K562 (cell line): Measurements from ENCODE around the gene SLC29A3. TPM values are rescaled to one million over a fixed set of nuclear protein-coding genes. Genes with fewer than 3 reads are reported as not detected.

Experiments
- ATF7 ChIP-seq: fragments of 450-650 bp; IDR thresholded peaks from 2 replicates; pipeline ENCODE4 v1.7.1; 2014; ENCODE audit warnings: mild to moderate bottlenecking, moderate library complexity
- BHLHE40 ChIP-seq: IDR thresholded peaks from 2 replicates; pipeline ENCODE4 v1.6.1; 2011; ENCODE audit warnings: low read length, improper control_type of control experiment
- CBX2 ChIP-seq: fragments of 200-600 bp; sonication (generic); IDR thresholded peaks from one replicate; pipeline ENCODE4 v1.6.1; 2012; ENCODE audit warnings: mild to moderate bottlenecking, low read length, inconsistent platforms; ENCODE audit not compliant: insufficient read depth, poor library complexity, severe bottlenecking
- CREM ChIP-seq: IDR thresholded peaks from 2 replicates; pipeline ENCODE4 v1.6.1; 2014; ENCODE audit warnings: antibody characterized with exemption, low read depth
- DNMT1 ChIP-seq: fragments of 450-650 bp; IDR thresholded peaks from 2 replicates; pipeline ENCODE4 v1.6.1; 2016; ENCODE audit warnings: antibody characterized with exemption, mild to moderate bottlenecking
- FUS ChIP-seq: fragments of 200-400 bp; formaldehyde crosslinking; optimal IDR thresholded peaks from 2 replicates; pipeline ENCODE3; 2017; ENCODE audit warnings: low read depth, low read length
- GTF2E2 ChIP-seq: fragments of 200-800 bp; sonication (Bioruptor generic); IDR thresholded peaks from 2 replicates; pipeline ENCODE4 v1.6.1; 2016; ENCODE audit warnings: missing genetic modification characterization, missing compliant biosample characterization
- KLF13 ChIP-seq: fragments of 450-650 bp; IDR thresholded peaks from 2 replicates; pipeline ENCODE4 v1.6.1; 2016; ENCODE audit warnings: missing genetic modification characterization, low read depth, mild to moderate bottlenecking, missing compliant biosample characterization, moderate library complexity, borderline replicate concordance
- MCM3 ChIP-seq: fragments of 450-650 bp; IDR thresholded peaks from 2 replicates; pipeline ENCODE4 v1.6.1; 2016
- MED1 ChIP-seq: sonication (generic); formaldehyde crosslinking; IDR thresholded peaks from 2 replicates; pipeline ENCODE4 v1.8.1; 2023; ENCODE audit warnings: missing genetic modification reagents, borderline replicate concordance
- MYBL2 ChIP-seq, 2 experiments: fragments of 450-650 bp in 1 of 2; sonication (generic) in 1 of 2; formaldehyde crosslinking in 1 of 2; IDR thresholded peaks; 2 replicates each; pipeline versions ENCODE4 v1.6.1 to v1.8.1; 2017 to 2022; ENCODE audit warnings: borderline replicate concordance in 1 of 2, inconsistent platforms in 1 of 2, low read depth in 1 of 2, mild to moderate bottlenecking in 1 of 2, missing genetic modification reagents in 1 of 2, moderate library complexity in 1 of 2
- NBN ChIP-seq: fragments of 450-650 bp; IDR thresholded peaks from 2 replicates; pipeline ENCODE4 v1.6.1; 2016; ENCODE audit warnings: low read depth, mild to moderate bottlenecking
- NEUROD1 ChIP-seq: fragments of 150-350 bp; IDR thresholded peaks from 2 replicates; pipeline ENCODE4 v1.6.1; 2014; ENCODE audit warnings: borderline replicate concordance, low read length, low read depth; ENCODE audit not compliant: partially characterized antibody
- PML ChIP-seq: IDR thresholded peaks from 2 replicates; pipeline ENCODE4 v1.6.1; 2012; ENCODE audit warnings: low read length, inconsistent platforms
- SIN3B ChIP-seq: fragments of 450-650 bp; IDR thresholded peaks from 2 replicates; pipeline ENCODE4 v1.6.1; 2017; ENCODE audit warnings: low read depth, mild to moderate bottlenecking, moderate library complexity
- SP1 ChIP-seq: sonication (generic); formaldehyde crosslinking; IDR thresholded peaks from 2 replicates; pipeline ENCODE4 v1.8.1; 2022; ENCODE audit warnings: mild to moderate bottlenecking, missing genetic modification reagents
- TCFL5 ChIP-seq: fragments of 250-450 bp; sonication (Bioruptor Pico); conservative IDR thresholded peaks from 2 replicates; pipeline ENCODE4 v1.6.1; 2021; ENCODE audit warnings: mild to moderate bottlenecking, moderate library complexity, matching md5 sums
- TFAM ChIP-seq: fragments of 250-450 bp; sonication (Bioruptor Pico); conservative IDR thresholded peaks from 2 replicates; pipeline ENCODE4 v1.5.0; 2021; ENCODE audit warnings: mild to moderate bottlenecking, moderate library complexity
- ZBTB8A ChIP-seq: fragments of 450-650 bp; IDR thresholded peaks from 2 replicates; pipeline ENCODE4 v1.6.1; 2018; ENCODE audit warnings: mild to moderate bottlenecking, moderate library complexity; ENCODE audit not compliant: partially characterized antibody
- ZNF175 ChIP-seq: fragments of 200-800 bp; sonication (Bioruptor generic); IDR thresholded peaks from 2 replicates; pipeline ENCODE4 v1.6.1; 2016; ENCODE audit warnings: low read depth, mild to moderate bottlenecking, missing genetic modification characterization, missing compliant biosample characterization
- ZNF384 ChIP-seq: IDR thresholded peaks from 2 replicates; pipeline ENCODE4 v1.6.1; 2012; ENCODE audit warnings: low read depth, low read length, improper control_type of control experiment
- ZNF436 ChIP-seq: fragments of 250-450, 450-650 bp; sonication (Bioruptor Pico); formaldehyde crosslinking; IDR thresholded peaks from 2 replicates; pipeline ENCODE4 v1.7.0; 2020; ENCODE audit warnings: mild to moderate bottlenecking
- ZNF561 ChIP-seq: fragments of 450-650 bp; formaldehyde crosslinking; conservative IDR thresholded peaks from 2 replicates; pipeline ENCODE4 v1.4.0; 2020; ENCODE audit warnings: mild to moderate bottlenecking, moderate library complexity
- ZNF668 ChIP-seq: fragments of 250-450 bp; sonication (Bioruptor Pico); IDR thresholded peaks from 2 replicates; pipeline ENCODE4 v1.8.0; 2022; ENCODE audit warnings: mild to moderate bottlenecking, inconsistent platforms
- polyA plus RNA-seq, 8 experiments: library from polyadenylated mRNA; depleted of rRNA in 4 of 8; stranded (reverse) in 5 of 8; unstranded in 3 of 8; fragments of >200 nt; fragmentation: Nextera tagmentation in 2 of 8; fragmentation: Illumina TruSeq in 1 of 8; extraction: Ambion mirVana in 2 of 8; extraction: Trizol in 1 of 8; gene quantifications; 2 replicates each; pipeline versions ENCODE4 v1.2.1 to v1.2.3, GENCODE V29; 2011 to 2014; ENCODE audit warnings: inconsistent platforms in 1 of 8, missing spikeins in 1 of 8
- total RNA-seq, 7 experiments: library from RNA; depleted of rRNA in 6 of 7; stranded (reverse); fragments of >200 nt in 6 of 7; fragmentation: Illumina TruSeq in 2 of 7; extraction: Trizol in 2 of 7; gene quantifications; 2 replicates each; pipeline versions ENCODE4 v1.2.1 to v1.2.3, GENCODE V29; 2011 to 2021; ENCODE audit warnings: low replicate concordance in 1 of 7
- TF ChIP-seq, protein P1 (sequence below), 2 experiments: IDR thresholded peaks in 1 of 2; conservative IDR thresholded peaks in 1 of 2; 2 replicates each; pipeline ENCODE4 v1.6.1; 2016; ENCODE audit warnings: low read depth in 2 of 2, mild to moderate bottlenecking in 1 of 2, missing compliant biosample characterization in 1 of 2, missing genetic modification characterization in 1 of 2, moderate library complexity in 1 of 2
- TF ChIP-seq, protein P2 (sequence below): fragments of 450-650 bp; IDR thresholded peaks from 2 replicates; pipeline ENCODE4 v1.6.1; 2016; ENCODE audit warnings: antibody characterized with exemption

SLC29A3 gene
- total and polyA plus RNA-seq, 9 of the 15 experiments (the other 6 are each of a cell fraction or from before 2014, with no cell fraction given): 2.1 to 10.7 (median 4.6) TPM

DNA sequence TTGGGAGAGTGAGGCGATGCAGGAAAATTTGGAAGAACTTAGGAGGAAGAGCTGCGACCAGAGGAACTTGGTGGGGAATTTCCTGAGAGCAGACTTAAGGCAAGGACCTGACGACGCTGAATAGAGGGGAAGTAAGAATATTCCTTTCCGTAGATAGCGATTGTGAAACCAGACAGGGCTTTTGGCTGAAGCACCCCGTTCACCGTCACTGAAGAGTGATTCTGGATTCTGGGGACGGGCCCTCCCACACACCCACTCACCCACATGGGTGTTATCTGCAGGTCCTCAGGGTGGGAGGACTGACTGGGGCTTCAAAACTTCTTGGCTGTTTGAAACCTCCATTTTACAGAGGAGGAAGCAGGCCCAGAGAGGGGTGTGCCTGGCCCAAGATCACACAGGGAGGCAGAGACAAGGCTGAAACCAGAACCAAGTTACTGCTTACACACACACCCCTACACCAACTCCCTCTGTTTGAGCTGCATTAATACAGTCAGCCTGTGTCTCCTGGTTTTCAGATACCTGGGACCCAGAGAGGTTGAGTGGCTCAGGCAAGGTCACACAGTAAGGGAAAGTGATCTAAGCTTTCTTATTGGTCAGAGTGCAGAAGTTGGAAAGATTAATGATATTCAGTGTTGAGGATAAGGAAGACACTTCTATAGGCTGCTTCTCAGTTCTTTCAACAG, 40.4 kb downstream of the SLC29A3 start (continued):
- TF ChIP-seq, protein P1, sequence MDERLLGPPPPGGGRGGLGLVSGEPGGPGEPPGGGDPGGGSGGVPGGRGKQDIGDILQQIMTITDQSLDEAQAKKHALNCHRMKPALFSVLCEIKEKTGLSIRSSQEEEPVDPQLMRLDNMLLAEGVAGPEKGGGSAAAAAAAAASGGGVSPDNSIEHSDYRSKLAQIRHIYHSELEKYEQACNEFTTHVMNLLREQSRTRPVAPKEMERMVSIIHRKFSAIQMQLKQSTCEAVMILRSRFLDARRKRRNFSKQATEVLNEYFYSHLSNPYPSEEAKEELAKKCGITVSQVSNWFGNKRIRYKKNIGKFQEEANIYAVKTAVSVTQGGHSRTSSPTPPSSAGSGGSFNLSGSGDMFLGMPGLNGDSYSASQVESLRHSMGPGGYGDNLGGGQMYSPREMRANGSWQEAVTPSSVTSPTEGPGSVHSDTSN (CRISPR knock-in tag; IDR thresholded peaks at IDR 0.05; ENCODE audit: low read depth): no peak
- TF ChIP-seq, protein P1 (tag; conservative IDR thresholded peaks at IDR 0.05; ENCODE audit: low read depth): no peak
- TF ChIP-seq GTF2E2 (tag): no peak
- 0 out of 2 replicates have a peak, but pooled peaks have one; percentile 30 for TF ChIP-seq PML
- TF ChIP-seq, protein P2, sequence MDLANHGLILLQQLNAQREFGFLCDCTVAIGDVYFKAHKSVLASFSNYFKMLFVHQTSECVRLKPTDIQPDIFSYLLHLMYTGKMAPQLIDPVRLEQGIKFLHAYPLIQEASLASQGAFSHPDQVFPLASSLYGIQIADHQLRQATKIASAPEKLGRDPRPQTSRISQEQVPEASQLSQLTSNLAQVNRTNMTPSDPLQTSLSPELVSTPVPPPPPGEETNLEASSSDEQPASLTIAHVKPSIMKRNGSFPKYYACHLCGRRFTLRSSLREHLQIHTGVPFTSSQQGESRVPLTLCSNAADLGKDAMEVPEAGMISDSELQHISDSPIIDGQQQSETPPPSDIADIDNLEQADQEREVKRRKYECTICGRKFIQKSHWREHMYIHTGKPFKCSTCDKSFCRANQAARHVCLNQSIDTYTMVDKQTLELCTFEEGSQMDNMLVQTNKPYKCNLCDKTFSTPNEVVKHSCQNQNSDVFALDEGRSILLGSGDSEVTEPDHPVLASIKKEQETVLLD: peak; percentile 37; the same call in 1 of the 2 replicates
- TF ChIP-seq KLF13: peak; percentile 79; the same call in 1 of the 2 replicates
- TF ChIP-seq DNMT1: no peak
- TF ChIP-seq ZNF175 (CRISPR knock-in tag): no peak
- 0 out of 2 replicates have a peak, but pooled peaks have one; percentile 44 for TF ChIP-seq MYBL2 (IDR thresholded peaks at IDR 0.05; ENCODE audit: low read depth)
- TF ChIP-seq MYBL2 (CRISPR knock-in tag; IDR thresholded peaks at IDR 0.05; ENCODE audit: borderline replicate concordance): no peak
- TF ChIP-seq NBN: no peak
- TF ChIP-seq ZNF384: no peak
- TF ChIP-seq MED1 (CRISPR knock-in tag): no peak
- TF ChIP-seq SIN3B: no peak
- TF ChIP-seq BHLHE40: peak; percentile 49
- no peak for TF ChIP-seq ZNF561 (CRISPR knock-in tag)
- TF ChIP-seq ZBTB8A: no peak
- no peak for TF ChIP-seq CBX2
- peak; percentile 38 for TF ChIP-seq NEUROD1
- TF ChIP-seq MCM3: no peak
- peak; percentile 44; the same call in 1 of the 2 replicates for TF ChIP-seq ATF7
- 0 out of 2 replicates have a peak, but pooled peaks have one; percentile 21 for TF ChIP-seq ZNF668 (CRISPR knock-in tag)
- peak; percentile 83 for TF ChIP-seq CREM
- TF ChIP-seq FUS: no peak
- no peak for TF ChIP-seq TFAM (CRISPR knock-in tag)
- no peak for TF ChIP-seq TCFL5 (CRISPR knock-in tag)
- TF ChIP-seq ZNF436: no peak
- TF ChIP-seq SP1 (CRISPR knock-in tag): peak; percentile 63; the same call in 1 of the 2 replicates
